IPS DF 6.9 (cell line): ENCODE data around the gene PPP2R5D.

Source experiments
- DNase-seq: peaks from one replicate; pipeline ENCODE4 v3.0.0-alpha.2; 2013; ENCODE audit warnings: low read depth, low spot score
- H3K27ac ChIP-seq: one replicate; pipeline ENCODE4 v1.5.1; 2013; ENCODE audit warnings: low read length, control low read depth
- H3K27me3 ChIP-seq: 2 replicates; pipeline ENCODE4 v1.6.1; 2013; ENCODE audit warnings: mild to moderate bottlenecking, low read length; ENCODE audit not compliant: control insufficient read depth, insufficient read depth
- H3K36me3 ChIP-seq: 2 replicates; pipeline ENCODE4 v1.6.1; 2013; ENCODE audit warnings: low read length; ENCODE audit not compliant: control insufficient read depth, insufficient read depth
- H3K4me1 ChIP-seq: 2 replicates; pipeline ENCODE4 v1.6.1; 2013; ENCODE audit warnings: low read length; ENCODE audit not compliant: control insufficient read depth, insufficient read depth
- H3K4me3 ChIP-seq: 2 replicates; pipeline ENCODE4 v1.5.1; 2013; ENCODE audit warnings: mild to moderate bottlenecking, low read length
- H3K9me3 ChIP-seq: 2 replicates; pipeline ENCODE4 v1.6.1; 2013; ENCODE audit warnings: low read length, inconsistent platforms; ENCODE audit not compliant: control insufficient read depth, insufficient read depth
- WGBS: extraction: QIAGEN DNeasy Blood & Tissue Kit; methylation state at CpG from one replicate; pipeline ENCODE4 v1.1.7; 2013; ENCODE audit warnings: mixed read lengths, missing lambda C conversion rate; ENCODE audit not compliant: insufficient read length, insufficient coverage; 5-methylcytosine and 5-hydroxymethylcytosine counted together

PPP2R5D gene

GRCh38 chr6:43054206-43054943 is 70.0 kb downstream of the PPP2R5D start:
- DNase-seq, result no peak
- H3K27me3 ChIP-seq, result no peaks in the 10 kb centered on the region
- no CpG with 5 or more reads among the region's 17 CpGs for WGBS
- H3K27ac ChIP-seq, result no peak overlapping the region
- H3K4me3 ChIP-seq, result no peak overlapping the region
- peaks cover 12% of the 10 kb centered on the region for H3K36me3 ChIP-seq
- H3K4me1 ChIP-seq, result 0 out of 2 replicates have a peak, but pooled peaks cover 1% of the 10 kb centered on the region
- H3K9me3 ChIP-seq, result no peaks in the 10 kb centered on the region

- Histone ChIP-seq H3K4me3 (no peak overlapping the region), H3K36me3 (peaks cover 6% of the 10 kb centered on the region; the same call in 1 of the 2 replicates), H3K27ac (no peak overlapping the region), H3K27me3 (no peaks in the 10 kb centered on the region), H3K4me1 (0 out of 2 replicates have a peak, but pooled peaks cover 1% of the 10 kb centered on the region), H3K9me3 (no peaks in the 10 kb centered on the region)
- DNase-seq, result no peak
- WGBS, result no CpG with 5 or more reads among the region's 8 CpGs
Measured at GRCh38 chr6:43055966-43056365, 71.6 kb downstream of the PPP2R5D start.

GRCh38 chr6:43058531-43058930 is 74.2 kb downstream of the PPP2R5D start:
- WGBS, result no CpG with 5 or more reads among the region's 1 CpG
- no peaks in the 10 kb centered on the region for H3K27me3 ChIP-seq
- H3K4me3 ChIP-seq, result peak overlapping the region; percentile 56; the same call in 1 of the 2 replicates
- no peak for DNase-seq
- no peaks in the 10 kb centered on the region for H3K9me3 ChIP-seq
- 0 out of 2 replicates have a peak, but pooled peaks cover 3% of the 10 kb centered on the region for H3K36me3 ChIP-seq
- H3K27ac ChIP-seq, result no peak overlapping the region
- H3K4me1 ChIP-seq, result no peaks in the 10 kb centered on the region

GRCh38 chr6:43059168-43060033 is 75.0 kb downstream of the PPP2R5D start, which contains the start of the genes KLC4 and MRPL2:
TSS of gene KLC4 (plus strand) at chr6:43059631. CDS start at chr6:43061336, 1,705 bp downstream.
TSS of gene MRPL2 (minus strand) at chr6:43059434. CDS start at chr6:43059381, 53 bp downstream.
- H3K27me3 ChIP-seq, result no peaks in the 10 kb centered on the region
- DNase-seq, result peak; percentile 95
- no CpG with 5 or more reads among the region's 64 CpGs for WGBS

GRCh38 chr6:43060034-43060754 is 75.8 kb downstream of the PPP2R5D start:
- Histone ChIP-seq H3K36me3 (0 out of 2 replicates have a peak, but pooled peaks cover 3% of the 10 kb centered on the region), H3K4me1 (no peaks in the 10 kb centered on the region), H3K4me3 (peak overlapping the region; percentile 62; the same call in 1 of the 2 replicates), H3K9me3 (no peaks in the 10 kb centered on the region), H3K27ac (no peak overlapping the region), H3K27me3 (no peaks in the 10 kb centered on the region)
- no CpG with 5 or more reads among the region's 15 CpGs for WGBS
- DNase-seq, result no peak

More at GRCh38 chr6:43059168-43060033, 75.0 kb downstream of the PPP2R5D start, which contains the start of the genes KLC4 and MRPL2:
- Histone ChIP-seq H3K4me1 (no peaks in the 10 kb centered on the region), H3K36me3 (0 out of 2 replicates have a peak, but pooled peaks cover 3% of the 10 kb centered on the region), H3K9me3 (no peaks in the 10 kb centered on the region), H3K4me3 (peak within 1 kb of the TSS; percentile 62), H3K27ac (no peak within 1 kb of the TSS)

GRCh38 chr6:43060755-43061633 is 76.6 kb downstream of the PPP2R5D start:
- Histone ChIP-seq H3K9me3 (no peaks in the 10 kb centered on the region), H3K4me1 (no peaks in the 10 kb centered on the region), H3K27me3 (no peaks in the 10 kb centered on the region), H3K27ac (no peak overlapping the region), H3K4me3 (no peak overlapping the region), H3K36me3 (0 out of 2 replicates have a peak, but pooled peaks cover 3% of the 10 kb centered on the region)
- DNase-seq, result no peak
- no CpG with 5 or more reads among the region's 12 CpGs for WGBS

- DNase-seq, result no peak
- Histone ChIP-seq H3K9me3 (no peaks in the 10 kb centered on the region), H3K27ac (no peak overlapping the region), H3K36me3 (peaks cover 4% of the 10 kb centered on the region; the same call in 1 of the 2 replicates), H3K4me3 (no peak overlapping the region), H3K27me3 (no peaks in the 10 kb centered on the region), H3K4me1 (no peaks in the 10 kb centered on the region)
- WGBS, result no CpG with 5 or more reads among the region's 2 CpGs
Measured at GRCh38 chr6:43061861-43062260, 77.5 kb downstream of the PPP2R5D start.
